ENCODE results near the gene PIK3C2B.

DNA sequence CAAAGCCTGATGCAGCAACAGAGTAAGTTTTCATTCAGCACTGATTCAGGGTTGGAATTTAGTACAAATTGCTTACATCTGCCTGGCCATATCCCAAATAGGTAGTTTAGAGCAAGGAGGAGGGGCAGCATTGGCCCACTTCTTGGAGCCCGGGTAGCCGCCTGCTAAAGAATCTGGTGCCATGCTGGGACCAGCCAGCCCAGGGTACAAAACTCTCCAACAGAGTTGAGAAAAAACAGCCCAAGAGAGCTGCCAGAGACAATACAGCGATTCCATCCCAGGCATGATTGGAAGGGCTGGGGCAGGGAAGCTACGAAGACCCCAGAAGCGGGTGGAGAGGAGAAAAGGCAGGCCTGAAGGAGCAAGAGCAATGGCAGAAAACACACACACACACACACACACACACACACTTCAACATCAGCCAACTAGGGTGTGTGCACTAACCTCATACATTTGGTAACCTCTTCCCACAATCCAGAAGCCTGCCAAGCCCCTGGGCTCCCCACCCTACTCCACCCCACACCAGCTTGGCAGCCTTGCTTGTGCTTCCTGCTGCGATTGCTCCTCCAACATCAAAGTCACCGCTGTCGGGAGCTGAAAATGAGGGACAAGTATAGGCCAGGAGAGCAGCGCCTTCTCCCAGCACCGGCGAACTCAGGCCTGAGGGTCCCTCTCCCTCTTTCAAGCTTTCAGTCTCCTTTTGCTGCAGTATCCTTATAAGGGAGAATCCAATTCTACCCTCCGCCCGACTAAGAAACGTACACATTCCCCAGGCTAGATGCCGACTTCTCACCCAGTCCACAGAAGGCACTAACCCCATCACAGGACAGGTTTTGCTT lies 1.2 kb downstream of the PIK3C2B start:
- TF ChIP-seq, protein P1, sequence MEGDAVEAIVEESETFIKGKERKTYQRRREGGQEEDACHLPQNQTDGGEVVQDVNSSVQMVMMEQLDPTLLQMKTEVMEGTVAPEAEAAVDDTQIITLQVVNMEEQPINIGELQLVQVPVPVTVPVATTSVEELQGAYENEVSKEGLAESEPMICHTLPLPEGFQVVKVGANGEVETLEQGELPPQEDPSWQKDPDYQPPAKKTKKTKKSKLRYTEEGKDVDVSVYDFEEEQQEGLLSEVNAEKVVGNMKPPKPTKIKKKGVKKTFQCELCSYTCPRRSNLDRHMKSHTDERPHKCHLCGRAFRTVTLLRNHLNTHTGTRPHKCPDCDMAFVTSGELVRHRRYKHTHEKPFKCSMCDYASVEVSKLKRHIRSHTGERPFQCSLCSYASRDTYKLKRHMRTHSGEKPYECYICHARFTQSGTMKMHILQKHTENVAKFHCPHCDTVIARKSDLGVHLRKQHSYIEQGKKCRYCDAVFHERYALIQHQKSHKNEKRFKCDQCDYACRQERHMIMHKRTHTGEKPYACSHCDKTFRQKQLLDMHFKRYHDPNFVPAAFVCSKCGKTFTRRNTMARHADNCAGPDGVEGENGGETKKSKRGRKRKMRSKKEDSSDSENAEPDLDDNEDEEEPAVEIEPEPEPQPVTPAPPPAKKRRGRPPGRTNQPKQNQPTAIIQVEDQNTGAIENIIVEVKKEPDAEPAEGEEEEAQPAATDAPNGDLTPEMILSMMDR (IDR thresholded peaks at IDR 0.05): no peak
- TF ChIP-seq SIN3A (IDR thresholded peaks at IDR 0.05; ENCODE audit: borderline replicate concordance, insufficient read depth, low read depth, low read length) (no peak), TCF7L2 (IDR thresholded peaks at IDR 0.05; ENCODE audit: low read depth, low read length) (peak; percentile 98)
- TF ChIP-seq, protein P2, sequence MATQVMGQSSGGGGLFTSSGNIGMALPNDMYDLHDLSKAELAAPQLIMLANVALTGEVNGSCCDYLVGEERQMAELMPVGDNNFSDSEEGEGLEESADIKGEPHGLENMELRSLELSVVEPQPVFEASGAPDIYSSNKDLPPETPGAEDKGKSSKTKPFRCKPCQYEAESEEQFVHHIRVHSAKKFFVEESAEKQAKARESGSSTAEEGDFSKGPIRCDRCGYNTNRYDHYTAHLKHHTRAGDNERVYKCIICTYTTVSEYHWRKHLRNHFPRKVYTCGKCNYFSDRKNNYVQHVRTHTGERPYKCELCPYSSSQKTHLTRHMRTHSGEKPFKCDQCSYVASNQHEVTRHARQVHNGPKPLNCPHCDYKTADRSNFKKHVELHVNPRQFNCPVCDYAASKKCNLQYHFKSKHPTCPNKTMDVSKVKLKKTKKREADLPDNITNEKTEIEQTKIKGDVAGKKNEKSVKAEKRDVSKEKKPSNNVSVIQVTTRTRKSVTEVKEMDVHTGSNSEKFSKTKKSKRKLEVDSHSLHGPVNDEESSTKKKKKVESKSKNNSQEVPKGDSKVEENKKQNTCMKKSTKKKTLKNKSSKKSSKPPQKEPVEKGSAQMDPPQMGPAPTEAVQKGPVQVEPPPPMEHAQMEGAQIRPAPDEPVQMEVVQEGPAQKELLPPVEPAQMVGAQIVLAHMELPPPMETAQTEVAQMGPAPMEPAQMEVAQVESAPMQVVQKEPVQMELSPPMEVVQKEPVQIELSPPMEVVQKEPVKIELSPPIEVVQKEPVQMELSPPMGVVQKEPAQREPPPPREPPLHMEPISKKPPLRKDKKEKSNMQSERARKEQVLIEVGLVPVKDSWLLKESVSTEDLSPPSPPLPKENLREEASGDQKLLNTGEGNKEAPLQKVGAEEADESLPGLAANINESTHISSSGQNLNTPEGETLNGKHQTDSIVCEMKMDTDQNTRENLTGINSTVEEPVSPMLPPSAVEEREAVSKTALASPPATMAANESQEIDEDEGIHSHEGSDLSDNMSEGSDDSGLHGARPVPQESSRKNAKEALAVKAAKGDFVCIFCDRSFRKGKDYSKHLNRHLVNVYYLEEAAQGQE (IDR thresholded peaks at IDR 0.05; ENCODE audit: insufficient read depth in 1 of 2, low read depth in 2 of 2, low read length in 1 of 2): no peak
